Fibroblast of peridontal ligament (primary cell): ENCODE data around the gene TSC22D1.

Experiments used
- DNase-seq: peaks from one replicate; pipeline ENCODE4 v3.0.0-alpha.2; 2010; ENCODE audit errors: extremely low read depth

Gene TSC22D1

GRCh38 chr13:44452418-44452817 is 123.7 kb downstream of the TSC22D1 start:
- DNase-seq = no peak

GRCh38 chr13:44451651-44452050 is 124.5 kb downstream of the TSC22D1 start:
- DNase-seq = no peak

DNA sequence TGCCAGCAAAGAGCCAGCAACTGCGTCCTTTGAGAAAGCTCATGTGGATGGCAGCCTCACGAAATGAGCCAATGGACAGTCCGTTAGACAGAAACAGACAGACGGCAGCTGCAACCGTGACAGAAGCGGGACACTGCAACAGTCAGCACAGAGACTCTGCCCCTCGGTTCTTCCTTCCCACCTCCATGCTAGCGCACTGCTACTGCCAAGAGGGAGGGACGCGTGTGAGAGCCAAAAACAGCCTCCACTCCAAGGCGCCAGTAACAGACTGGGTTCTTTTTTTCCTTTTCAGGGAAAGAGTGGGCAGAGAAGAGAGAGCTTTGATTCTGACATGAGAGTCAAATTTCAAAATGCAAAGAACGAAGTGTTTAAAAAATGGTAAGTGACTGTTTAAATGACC is 125.0 kb downstream of the TSC22D1 start:
- no peak for DNase-seq

DNA sequence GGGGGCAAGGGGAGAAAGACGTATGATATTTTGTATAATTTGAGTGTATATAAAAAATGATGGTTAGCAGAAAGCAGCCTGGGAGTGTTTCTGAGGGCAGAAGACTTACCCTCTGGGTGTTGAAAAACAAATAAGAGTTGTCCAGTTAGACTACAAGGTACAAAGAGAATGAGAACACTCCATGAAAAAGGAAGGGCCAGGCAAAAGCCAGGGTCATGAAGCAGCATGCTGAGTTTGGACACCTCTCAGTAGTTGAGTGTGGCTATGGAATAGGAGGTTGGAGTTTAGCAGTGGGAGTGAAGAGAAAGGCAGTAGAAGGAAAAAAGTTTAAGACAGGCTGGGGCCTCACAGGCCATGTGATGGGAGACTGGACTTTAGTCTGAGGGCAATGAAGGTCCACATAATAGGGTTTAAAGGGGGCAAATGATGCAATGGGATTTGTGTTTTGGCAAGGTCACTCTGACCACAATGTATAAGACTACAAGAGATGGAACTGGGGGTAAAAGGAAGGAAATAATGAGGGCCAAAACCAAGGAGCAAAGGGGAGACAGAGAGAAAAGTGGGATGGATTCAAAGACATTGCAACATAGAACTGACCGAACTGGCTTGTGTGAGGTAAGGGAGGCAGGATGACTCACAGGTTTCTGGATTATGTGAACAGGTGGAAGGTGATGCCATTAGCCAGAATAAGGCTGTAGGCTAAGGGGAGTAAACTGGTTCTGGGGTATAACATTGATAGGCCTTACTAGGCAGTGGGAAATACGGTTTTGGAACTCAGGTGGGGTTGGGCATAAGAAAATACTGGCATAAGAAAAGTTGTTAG is 125.9 kb downstream of the TSC22D1 start:
- no peak for DNase-seq

- DNase-seq = no peak
Measured at GRCh38 chr13:44448875-44449274, 127.3 kb downstream of the TSC22D1 start.

- DNase-seq = no peak
Measured at GRCh38 chr13:44448373-44448772, 127.8 kb downstream of the TSC22D1 start.

- no peak for DNase-seq
Measured at GRCh38 chr13:44447783-44448321, 128.3 kb downstream of the TSC22D1 start.

DNA sequence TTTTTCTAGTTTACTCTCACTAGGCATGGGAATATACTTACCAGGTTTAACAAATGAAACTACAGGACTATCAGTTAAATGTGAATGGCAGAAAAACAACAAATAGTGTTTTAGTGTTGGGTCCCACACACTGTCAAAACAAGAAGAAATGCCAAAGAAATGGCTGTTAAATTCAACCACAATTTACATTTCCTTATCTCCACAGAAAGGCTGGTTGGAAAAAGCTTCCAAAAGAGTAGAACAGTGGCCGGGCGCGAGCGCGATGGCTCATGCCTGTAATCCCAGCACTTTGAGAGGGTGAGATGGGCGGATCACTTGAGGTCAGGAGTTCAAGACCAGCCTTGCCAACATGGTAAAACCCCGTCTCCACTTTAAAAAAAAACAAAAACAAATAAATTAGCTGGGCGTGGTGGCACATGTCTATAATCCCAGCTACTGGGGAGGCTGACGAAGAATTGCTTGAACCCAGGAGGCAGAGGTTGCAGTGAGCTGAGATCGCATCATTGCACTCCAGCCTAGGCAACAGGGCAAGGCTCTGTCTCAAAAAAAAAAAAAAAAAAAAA is 136.0 kb downstream of the TSC22D1 start:
- no peak for DNase-seq

GRCh38 chr13:44439452-44440024 is 136.6 kb downstream of the TSC22D1 start:
- DNase-seq = peak; percentile 16

DNA sequence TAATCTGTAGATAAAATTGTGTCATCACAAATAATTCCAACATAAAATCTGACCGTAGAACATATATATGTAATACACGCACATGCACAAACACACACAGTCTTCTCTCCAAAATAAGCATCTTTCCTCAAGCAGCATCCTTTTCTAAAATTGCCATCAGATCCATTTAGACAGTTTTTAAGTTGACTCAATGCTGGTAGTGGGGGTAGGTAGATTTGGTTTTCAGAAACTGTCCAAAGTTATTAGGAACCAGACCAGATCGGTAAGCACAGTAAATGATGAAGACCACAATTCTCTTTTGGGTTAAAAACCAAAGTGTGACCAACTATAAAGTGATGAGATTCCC is 137.9 kb downstream of the TSC22D1 start:
- no peak for DNase-seq

DNA sequence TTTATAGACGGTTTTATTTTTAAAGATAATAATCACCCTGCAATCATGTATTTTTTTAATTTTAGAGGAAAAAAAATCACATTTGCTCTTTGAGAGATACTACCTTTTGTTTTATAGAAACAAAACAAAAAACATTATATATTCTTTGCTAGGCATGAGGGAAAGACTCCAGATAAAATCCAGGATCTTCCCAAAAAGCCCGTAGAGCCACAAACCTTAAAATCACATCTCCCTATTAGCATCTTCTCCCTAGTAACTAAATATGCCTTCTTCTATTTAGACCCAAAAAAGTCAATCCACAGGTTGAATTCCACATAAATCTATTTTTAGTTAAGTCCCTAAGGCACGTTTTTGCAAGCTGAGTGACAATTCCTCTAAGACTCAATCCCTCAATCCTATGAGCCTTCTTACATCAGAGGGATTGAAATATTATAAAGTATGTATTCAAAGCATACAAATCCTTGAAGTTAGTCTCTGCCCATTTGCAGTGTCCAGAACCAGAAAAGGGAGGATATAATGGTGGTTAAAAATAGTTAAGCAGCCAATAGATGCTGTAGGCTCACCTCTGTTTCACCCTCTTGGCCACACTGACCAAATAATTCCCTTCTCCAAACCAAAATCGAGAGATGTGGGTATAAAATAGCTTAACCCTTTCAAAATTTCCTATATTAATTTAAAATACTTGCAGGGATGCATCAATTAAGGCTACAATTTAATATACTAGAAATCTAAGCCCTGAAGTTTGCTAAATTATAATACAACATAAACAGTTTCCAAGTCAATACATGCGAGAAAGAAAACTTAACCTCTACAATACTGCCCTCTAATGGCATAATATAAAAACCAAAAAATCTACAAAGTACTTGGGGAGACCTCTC is 138.5 kb downstream of the TSC22D1 start:
- peak; percentile 76 for DNase-seq

DNA sequence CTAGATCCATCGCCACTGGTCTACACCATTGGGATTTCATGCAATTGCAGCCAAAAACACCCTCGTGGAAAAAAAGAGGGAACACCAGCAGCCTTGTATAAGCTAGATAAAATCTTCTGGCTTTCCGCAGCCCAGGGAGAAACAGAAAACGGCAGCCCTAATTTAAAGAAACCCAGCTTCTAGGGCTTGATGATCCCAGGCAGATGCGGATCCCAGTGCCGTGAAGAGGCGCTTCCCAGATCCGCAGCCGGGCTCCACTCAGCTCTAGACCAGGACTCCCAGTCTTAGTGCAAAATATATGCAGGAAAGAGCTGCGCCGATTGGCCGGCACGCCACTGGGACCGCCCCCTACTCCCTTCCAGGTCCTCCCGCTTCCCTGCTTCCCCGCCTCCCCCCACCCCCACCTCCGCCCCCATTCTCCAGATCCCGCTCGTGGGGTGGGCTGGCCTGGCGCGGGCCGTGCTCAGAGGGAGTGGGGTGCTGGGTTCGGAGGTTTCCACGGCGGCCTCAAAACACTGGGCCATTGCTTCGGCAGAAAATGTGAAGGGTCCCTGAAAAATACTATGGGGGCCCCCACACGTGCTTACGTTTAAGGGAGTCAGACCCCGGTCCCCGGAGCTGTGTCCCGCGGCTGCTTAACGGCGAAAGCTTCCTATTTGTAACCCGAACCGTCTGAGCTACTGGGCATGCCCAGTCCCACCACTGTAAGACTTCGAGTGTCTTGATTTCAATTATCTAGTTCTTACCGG is 139.4 kb downstream of the TSC22D1 start:
- peak; percentile 89 for DNase-seq

GRCh38 chr13:44435919-44436510 is 140.1 kb downstream of the TSC22D1 start:
- no peak for DNase-seq

DNA sequence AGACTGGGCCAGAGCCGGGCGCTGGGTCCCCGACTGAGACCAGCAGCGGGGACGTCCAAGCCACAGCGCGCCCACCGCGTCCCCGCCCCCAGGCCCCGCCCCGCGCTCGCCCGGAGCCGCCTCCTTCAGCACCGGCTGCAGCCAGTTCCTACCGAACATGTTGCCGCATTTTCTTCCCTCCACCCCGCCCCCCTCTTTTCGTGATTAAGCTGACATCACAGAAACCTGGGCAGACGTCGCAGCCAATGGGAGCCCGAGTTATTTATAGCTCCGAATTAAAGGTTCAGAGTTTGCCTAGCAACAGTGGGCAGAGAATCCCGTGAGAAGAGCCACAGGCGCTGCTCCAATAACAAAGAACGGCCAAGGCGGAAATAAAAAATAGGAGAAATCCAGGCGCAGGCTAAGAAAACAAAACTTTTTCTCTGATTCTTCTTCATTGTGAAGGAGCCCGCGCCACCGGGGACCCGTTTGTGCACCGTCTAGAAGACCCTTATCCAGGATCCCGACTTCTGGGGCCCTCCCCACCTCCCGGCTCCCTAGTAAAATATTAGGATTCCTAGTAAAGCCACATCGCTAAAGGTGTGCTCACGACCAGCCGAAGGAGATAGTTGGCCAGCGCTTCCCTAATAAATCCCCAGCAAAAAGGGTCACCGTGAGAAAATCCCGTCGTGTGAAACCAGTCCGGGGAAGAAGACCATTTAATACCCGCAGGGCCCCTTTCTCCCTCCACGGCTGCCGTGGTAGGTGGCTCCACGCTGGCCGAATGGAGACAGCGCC is 140.8 kb downstream of the TSC22D1 start:
- DNase-seq = peak; percentile 98

DNA sequence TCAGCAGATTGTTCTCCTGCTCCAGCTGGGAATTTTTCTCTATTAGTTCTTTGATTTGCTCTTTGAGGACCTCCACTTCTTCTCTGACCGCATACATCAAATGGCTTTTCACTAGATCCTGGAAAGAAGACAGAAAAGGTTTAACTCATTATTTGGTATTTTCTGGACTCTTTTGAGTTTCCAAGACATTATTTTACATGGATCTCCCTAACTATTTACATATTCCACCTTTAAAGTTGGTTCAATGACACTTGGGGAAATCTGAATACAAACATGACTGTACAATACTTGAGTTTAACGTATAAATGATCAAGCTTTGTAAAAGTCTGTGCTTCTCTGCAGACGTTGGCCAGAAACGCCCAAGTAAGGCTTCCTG is 141.4 kb downstream of the TSC22D1 start:
- DNase-seq = no peak

DNA sequence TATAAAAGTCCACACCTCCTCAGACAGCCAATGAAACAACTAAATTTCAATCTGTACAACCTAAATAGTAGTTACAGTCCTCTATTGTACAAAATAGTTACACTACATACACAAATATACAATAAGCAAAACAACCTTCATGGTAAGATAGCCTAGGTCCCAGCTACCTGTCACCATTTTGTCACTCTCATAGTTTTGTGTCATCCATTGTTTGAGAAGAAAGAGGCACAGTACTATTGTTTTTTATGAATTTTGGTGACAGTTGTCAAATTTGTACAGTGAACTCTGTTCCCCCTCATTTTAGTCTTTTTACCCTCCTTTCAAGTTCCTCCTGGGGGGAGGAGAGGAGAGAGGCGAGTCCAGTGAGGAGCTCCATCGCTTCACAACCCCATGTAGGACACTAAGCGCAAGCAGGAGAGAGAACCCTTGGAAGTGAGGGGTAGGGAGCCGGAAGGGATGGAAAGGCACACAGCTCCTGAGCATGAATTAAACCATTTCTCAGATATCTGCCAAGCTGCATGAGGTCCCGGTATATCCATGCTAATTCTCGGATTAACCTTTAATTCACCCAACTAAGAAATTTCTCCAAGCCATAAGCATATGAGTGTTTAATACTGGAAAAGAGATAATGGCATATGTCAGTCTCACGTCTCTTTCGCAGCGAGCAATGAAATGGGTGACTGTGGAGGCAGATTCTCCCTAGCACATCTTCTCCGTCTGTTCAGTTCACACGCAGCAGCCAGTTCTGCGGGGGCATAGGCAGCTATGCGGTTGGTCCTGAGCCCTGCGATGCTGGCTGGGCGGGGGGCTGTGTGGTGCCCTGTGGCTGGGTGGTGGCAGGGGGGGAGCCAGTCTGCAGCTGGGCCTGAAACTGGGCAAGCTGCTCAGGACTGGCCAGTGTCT is 142.0 kb downstream of the TSC22D1 start:
- DNase-seq = no peak

DNA sequence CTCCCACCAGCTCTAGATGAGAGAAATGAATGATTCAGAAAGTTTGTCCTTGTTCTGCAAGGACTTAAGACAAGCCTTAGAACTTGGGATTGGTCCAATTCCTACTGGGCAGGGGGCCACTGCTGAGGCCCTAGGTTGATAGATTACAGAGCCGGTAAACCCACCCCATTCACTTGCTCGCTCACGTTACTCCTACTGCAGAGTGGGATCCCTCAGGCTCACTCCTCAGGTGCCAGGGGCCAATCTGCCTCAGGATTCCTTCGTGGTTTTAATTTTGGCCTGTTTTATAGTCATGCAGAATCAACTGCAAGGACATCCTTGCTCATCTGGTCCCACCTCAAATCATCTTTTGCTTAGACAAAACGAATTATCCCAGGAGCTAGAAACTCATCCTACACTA is 143.5 kb downstream of the TSC22D1 start:
- DNase-seq = no peak

DNA sequence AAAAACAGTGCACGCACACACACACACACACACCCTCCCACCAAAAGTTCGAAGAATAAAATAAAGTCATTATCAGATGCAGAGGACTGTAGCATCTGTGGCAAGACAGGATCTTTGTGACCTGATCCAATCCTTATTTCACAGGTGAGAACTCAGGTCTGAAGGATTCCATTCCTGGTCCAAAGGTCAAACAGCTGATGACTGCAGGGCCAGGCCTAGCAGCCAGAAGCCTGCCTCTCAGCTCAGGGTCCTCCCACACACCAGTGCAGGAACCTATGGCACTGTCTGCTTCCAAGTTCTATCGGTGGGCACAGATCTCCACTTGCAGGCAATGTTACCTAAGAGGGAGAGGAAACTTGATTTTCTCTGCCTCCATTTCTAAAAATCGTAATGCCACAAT is 145.0 kb downstream of the TSC22D1 start:
- DNase-seq = no peak

GRCh38 chr13:44429311-44429710 is 146.8 kb downstream of the TSC22D1 start:
- no peak for DNase-seq
